Activated CD4-positive, alpha-beta T cell treated with anti-CD3 and anti-CD28 coated beads, Interleukin-10, Interleukin-2, amounts not matched to agents 100 ng/mL and 50 ng/mL, durations not matched to agents 16 hours and 8 hours (primary cell): ENCODE measurements around the gene RAB3C.

ENCODE experiments used
- DNase-seq: peaks from one replicate; pipeline ENCODE4 v3.0.0-alpha.2; 2020

RAB3C gene

GRCh38 chr5:58606064-58606463 is 23.2 kb downstream of the RAB3C start:
- DNase-seq = no peak

GRCh38 chr5:58615972-58616371 is 33.1 kb downstream of the RAB3C start:
- DNase-seq = no peak

GRCh38 chr5:58617241-58617640 is 34.4 kb downstream of the RAB3C start:
- DNase-seq = no peak

GRCh38 chr5:58620336-58620735 is 37.5 kb downstream of the RAB3C start:
- no peak for DNase-seq

GRCh38 chr5:58622936-58623871 is 40.3 kb downstream of the RAB3C start:
- DNase-seq = no peak

GRCh38 chr5:58628626-58629025 is 45.8 kb downstream of the RAB3C start:
- no peak for DNase-seq

DNA sequence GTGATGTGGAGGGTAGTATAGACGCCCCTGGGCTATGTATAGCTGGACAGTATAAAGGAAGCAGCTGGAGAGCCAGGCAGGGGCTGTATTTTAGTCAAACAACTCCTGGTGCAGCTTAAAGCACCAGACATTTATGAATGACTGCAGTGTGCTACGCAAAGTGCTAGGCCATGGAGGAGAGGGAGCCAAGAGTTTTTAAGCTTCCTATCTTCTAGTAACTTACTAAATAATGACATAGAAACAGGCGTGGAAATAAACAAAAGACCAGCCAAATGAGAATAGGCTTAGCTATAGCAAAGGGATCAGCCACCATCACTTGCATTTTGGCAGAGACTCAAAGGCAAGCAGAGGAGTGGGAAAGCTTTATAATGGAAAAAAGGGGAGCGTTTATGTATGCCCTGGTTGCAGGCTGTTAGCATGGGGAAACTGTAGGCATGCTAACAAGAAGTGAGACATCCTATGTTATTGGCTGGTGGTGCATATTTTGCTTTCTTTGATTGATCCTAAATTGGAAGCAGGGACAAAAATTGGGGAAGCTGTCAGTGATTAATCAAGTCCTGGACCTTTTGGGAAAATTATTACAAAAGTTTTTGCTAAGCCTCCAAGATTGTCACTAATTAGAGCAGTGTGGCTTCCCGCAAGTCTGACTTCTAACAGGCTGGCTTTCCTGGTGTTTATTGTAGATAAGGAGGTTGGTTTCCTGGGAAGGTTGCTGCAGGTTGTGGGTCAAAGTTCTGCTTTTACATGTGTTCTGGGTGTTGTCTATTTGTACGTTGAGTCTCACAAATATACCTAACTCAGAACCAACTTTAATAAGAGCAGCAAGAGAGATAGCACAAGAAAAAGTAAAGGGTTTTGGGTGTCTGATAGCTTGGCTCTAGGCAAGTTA is 46.6 kb downstream of the RAB3C start:
- DNase-seq = no peak

- DNase-seq = no peak
Observed at GRCh38 chr5:58631895-58632294, 49.0 kb downstream of the RAB3C start.

DNA sequence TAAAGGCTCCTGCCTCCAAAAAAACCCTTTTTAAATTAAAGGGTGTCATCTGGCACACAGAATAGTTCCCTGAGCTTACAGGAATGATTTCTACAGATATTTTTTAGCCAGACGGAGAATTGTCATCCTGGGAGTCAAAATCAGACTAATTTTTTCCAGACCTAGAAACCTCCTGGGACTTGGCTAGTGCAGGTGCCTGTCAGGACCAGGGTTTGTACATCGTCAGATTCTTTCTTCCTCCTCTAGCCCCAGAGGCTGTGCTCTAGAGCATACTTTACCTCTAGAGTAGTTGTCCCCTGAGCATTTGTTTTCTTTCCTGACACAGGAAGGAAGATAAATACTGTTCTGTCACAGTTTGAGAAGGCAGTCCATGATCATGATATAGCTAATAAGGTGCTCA is 52.5 kb downstream of the RAB3C start:
- no peak for DNase-seq

GRCh38 chr5:58640011-58640410 is 57.1 kb downstream of the RAB3C start:
- no peak for DNase-seq

- DNase-seq = no peak
Observed at GRCh38 chr5:58641533-58641932, 58.7 kb downstream of the RAB3C start.

GRCh38 chr5:58648846-58649245 is 66.0 kb downstream of the RAB3C start:
- DNase-seq = no peak

DNA sequence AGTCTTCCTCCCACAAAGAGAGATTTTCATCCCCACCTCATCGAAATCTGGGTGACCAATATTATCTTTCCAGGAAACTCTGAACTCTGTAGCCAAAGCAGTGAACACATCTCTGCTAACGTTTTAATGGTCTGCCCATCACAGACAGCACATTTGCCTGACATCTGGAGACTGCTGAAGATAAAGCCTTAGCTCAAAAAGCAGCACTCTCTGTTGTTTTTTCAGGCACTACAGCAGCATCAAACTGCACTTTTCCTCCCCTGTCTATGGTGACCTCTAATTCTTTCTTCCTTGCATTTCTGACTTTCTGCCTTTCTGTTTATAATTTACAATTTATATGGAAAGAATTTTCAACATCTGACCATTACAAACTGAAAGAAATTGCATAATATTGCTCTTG is 66.8 kb downstream of the RAB3C start:
- DNase-seq = no peak

- DNase-seq = no peak
Observed at GRCh38 chr5:58653521-58653920, 70.6 kb downstream of the RAB3C start.

DNA sequence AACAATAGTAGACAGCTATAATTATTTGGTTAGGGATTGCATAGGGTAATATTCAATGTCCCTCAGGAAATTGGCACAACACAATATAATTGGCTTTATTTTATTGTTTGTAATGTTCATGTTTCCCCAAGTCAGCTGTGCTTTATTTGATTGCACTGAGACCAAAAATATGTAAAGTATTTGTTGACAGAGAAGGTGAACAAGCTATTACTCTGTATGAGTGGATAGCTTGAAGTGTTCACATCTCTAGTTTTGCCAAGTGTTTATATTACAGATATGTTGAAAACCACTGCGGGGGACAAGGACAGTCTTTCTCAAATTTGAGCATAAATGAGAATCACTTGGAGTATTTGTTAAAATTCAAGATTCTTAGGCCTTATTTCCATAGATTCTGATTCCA is 83.3 kb downstream of the RAB3C start:
- no peak for DNase-seq

- no peak for DNase-seq
Observed at GRCh38 chr5:58666598-58667581, 84.0 kb downstream of the RAB3C start.

GRCh38 chr5:58670582-58670981 is 87.7 kb downstream of the RAB3C start:
- DNase-seq = no peak

- DNase-seq = no peak
Observed at GRCh38 chr5:58671155-58671554, 88.3 kb downstream of the RAB3C start.

- no peak for DNase-seq
Observed at GRCh38 chr5:58672521-58672920, 89.6 kb downstream of the RAB3C start.

DNA sequence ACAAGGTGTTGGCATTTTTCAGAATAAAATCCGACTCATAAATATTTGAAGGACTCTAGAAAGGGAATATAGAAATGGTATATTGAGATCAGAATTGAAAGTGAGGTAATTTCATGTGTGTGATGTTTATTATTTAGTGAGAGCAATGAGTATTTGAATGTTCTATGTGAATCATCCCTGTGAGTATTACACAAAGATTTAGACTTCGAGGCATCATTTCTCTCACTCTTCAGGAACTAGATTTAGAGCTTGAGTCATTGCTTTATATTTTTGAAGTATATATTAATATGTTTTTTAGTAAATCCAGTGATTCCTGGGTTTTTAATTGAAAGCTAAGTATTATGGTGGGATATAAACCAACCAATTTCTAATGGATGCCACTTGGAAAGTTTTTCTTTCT is 91.2 kb downstream of the RAB3C start:
- no peak for DNase-seq

DNA sequence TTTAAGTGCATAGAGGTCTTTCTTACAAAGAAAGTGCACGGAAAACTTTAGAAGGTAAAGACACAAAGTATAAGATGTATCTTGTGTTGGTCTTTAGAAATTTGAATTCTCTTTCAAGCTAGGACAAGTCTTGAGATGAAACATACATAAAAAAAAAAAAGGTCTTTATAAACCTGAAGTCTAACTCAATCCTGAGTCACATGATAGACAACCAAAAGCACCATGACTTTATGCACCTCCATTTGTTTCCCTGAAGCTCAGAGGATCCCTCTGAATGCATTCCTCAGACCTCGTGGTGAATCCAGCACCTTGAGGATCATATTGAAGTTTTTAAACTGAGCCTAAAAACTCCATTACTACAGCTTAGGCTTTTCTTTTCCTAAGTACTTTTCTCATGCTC is 91.8 kb downstream of the RAB3C start:
- DNase-seq = no peak

- no peak for DNase-seq
Observed at GRCh38 chr5:58675341-58675740, 92.5 kb downstream of the RAB3C start.

GRCh38 chr5:58677650-58678049 is 94.8 kb downstream of the RAB3C start:
- DNase-seq = no peak
